IMR-90 (cell line): ENCODE measurements around the gene ARPC5L.

Source experiments
- CTCF ChIP-seq: conservative IDR thresholded peaks from 2 replicates; pipeline ENCODE4 v1.5.1; 2012; ENCODE audit warnings: mild to moderate bottlenecking, low read depth, low read length, improper control_type of control experiment
- ELK1 ChIP-seq: fragments of 150-350 bp; IDR thresholded peaks from 2 replicates; pipeline ENCODE4 v1.6.1; 2016; ENCODE audit warnings: low read depth, mild to moderate bottlenecking, low read length, moderate library complexity, borderline replicate concordance
- NFE2L2 ChIP-seq: fragments of 150-350 bp; IDR thresholded peaks from 2 replicates; pipeline ENCODE4 v1.6.1; 2016; ENCODE audit warnings: low read depth, mild to moderate bottlenecking, low read length
- POLR2A ChIP-seq: IDR thresholded peaks from 2 replicates; pipeline ENCODE4 v1.6.1; 2012; ENCODE audit warnings: mild to moderate bottlenecking, low read depth, low read length
- RAD21 ChIP-seq: IDR thresholded peaks from 2 replicates; pipeline ENCODE4 v1.6.1; 2012; ENCODE audit warnings: low read length, improper control_type of control experiment
- RCOR1 ChIP-seq: IDR thresholded peaks from 2 replicates; pipeline ENCODE4 v1.6.1; 2012; ENCODE audit warnings: mild to moderate bottlenecking, low read length, improper control_type of control experiment; ENCODE audit not compliant: insufficient replicate concordance
- RFX5 ChIP-seq: IDR thresholded peaks from 2 replicates; pipeline ENCODE4 v1.8.0; 2012; ENCODE audit warnings: low read depth, mild to moderate bottlenecking, low read length, moderate library complexity
- SMC3 ChIP-seq: fragments of 150-350 bp; IDR thresholded peaks from 2 replicates; pipeline ENCODE4 v1.6.1; 2016; ENCODE audit warnings: low read depth, mild to moderate bottlenecking, antibody characterized with exemption, low read length, moderate library complexity
- USF2 ChIP-seq: fragments of 150-350 bp; IDR thresholded peaks from 2 replicates; pipeline ENCODE4 v1.6.1; 2017; ENCODE audit warnings: mild to moderate bottlenecking, antibody characterized with exemption, low read length, low read depth

GRCh38 chr9:124894741-124895170 is 32.8 kb downstream of the ARPC5L start:
- TF ChIP-seq CTCF (peak; percentile 62), POLR2A (no peak), RAD21 (peak; percentile 61), RFX5 (no peak), SMC3 (peak; percentile 38; the same call in 1 of the 2 replicates), USF2 (no peak), ELK1 (no peak), NFE2L2 (no peak), RCOR1 (no peak)
